ENCODE results near the gene ZNF609. TPM values are rescaled to one million over a fixed set of nuclear protein-coding genes. Genes with fewer than 3 reads are reported as not detected.

The ZNF609 gene
- total RNA-seq (2013; cell fraction: nucleolus; rRNA removed), result 96.4 and 97.4 TPM in 2 replicates
- total RNA-seq (2014; rRNA removed) (13.4 and 14.1 TPM in 2 replicates), total RNA-seq (2014; rRNA removed; fragmentation: Illumina TruSeq; extraction: Trizol) (15.5 and 16.2 TPM in 2 replicates), total RNA-seq (2021) (34.1 and 35.3 TPM in 2 replicates), polyA plus RNA-seq (2011; rRNA removed) (19.0 and 30.8 TPM in 2 replicates), polyA plus RNA-seq (2014; fragmentation: Illumina TruSeq; extraction: Trizol) (20.5 and 22.6 TPM in 2 replicates), polyA plus RNA-seq (2014; fragmentation: Nextera tagmentation; extraction: Ambion mirVana) (1 to 10 TPM; 5.1 to 7.4 TPM), polyA plus RNA-seq (2014; rRNA removed) (13.1 and 15.4 TPM in 2 replicates), polyA plus RNA-seq (2016; fragmentation: Nextera tagmentation; extraction: Ambion mirVana) (1 to 10 TPM; 7.0 to 7.7 TPM), polyA minus RNA-seq (2011; rRNA and poly(A)+ RNA removed) (32.6 and 115 TPM in 2 replicates), Bru-seq, nascent RNA (percentile 86 among the genes with signal in this experiment), BruChase-seq, experiment 1, labeled RNA remaining after a 6-hour chase (percentile 84 among the genes with signal in this experiment), BruChase-seq, experiment 2, labeled RNA remaining after a 2-hour chase (percentile 84 among the genes with signal in this experiment)
- 9.4 TPM for polyA plus RNA-seq (2011; ENCODE audit: low read depth)
- polyA plus RNA-seq (2011; cell fraction: cytosol; rRNA removed), result 13.4 and 18.3 TPM in 2 replicates
- 23.9 and 29.3 TPM in 2 replicates for polyA plus RNA-seq (2011; cell fraction: nucleus; rRNA removed)
- 13.6 and 15.9 TPM in 2 replicates for polyA plus RNA-seq (2012)
- polyA minus RNA-seq (2011; cell fraction: cytosol; rRNA and poly(A)+ RNA removed), result 12.2 and 13.2 TPM in 2 replicates
- polyA minus RNA-seq (2011; cell fraction: nucleus; rRNA and poly(A)+ RNA removed), result 18.5 and 29.1 TPM in 2 replicates
- long read RNA-seq, experiment 1, partial matches to known transcripts, result 0 of 1 reads
- long read RNA-seq, experiment 1, other reads (novel, unspliced or antisense), result 1 of 1 reads
- long read RNA-seq, experiment 2, partial matches to known transcripts, result 4 of 15 reads
- long read RNA-seq, experiment 2, other reads (novel, unspliced or antisense), result 11 of 15 reads

GRCh38 chr15:64460206-64460723 lies at the start of gene ZNF609:
Gene ZNF609 (plus strand): TSS chr15:64460578. CDS start chr15:64499420, 38,842 bp downstream.
- ChIA-PET SMC1A (ENCODE audit: uncharacterized antibody, unreplicated experiment) (interaction anchor here (0.6 to 3.8 kb wide), 21 partner anchors 9 to 219 kb away, joined by 3 to 24 read pairs (median 5); partner anchors contain the start of gene TRIP4), POLR2A (interaction anchor here (0.5 to 2.1 kb wide), 9 partner anchors 8 to 309 kb away, joined by 3 to 13 read pairs (median 4); partner anchors contain the start of genes SNX22 and TRIP4), CTCF (interaction anchor here (0.7 to 2.3 kb wide), 10 partner anchors 10 to 268 kb away, joined by 3 to 11 read pairs (median 4); no protein-coding TSS in a partner anchor), RAD21 (ENCODE audit: unreplicated experiment) (interaction anchor here (0.6 to 2.0 kb wide), 18 partner anchors 10 to 193 kb away, joined by 3 to 14 read pairs (median 4); partner anchors contain the start of gene TRIP4)
- whole genome bisulfite sequencing (ENCODE audit: insufficient coverage, insufficient replicate concordance, low lambda C conversion rate, missing lambda C conversion rate), result 1% methylated on average over 32 of the region's 45 CpGs
- in situ Hi-C loops (cut with MboI) (no loop called here), intact Hi-C loops (cut with micrococcal nuclease; ENCODE audit: unreplicated experiment) (loop anchor here (2.0 to 5.0 kb wide), 3 partner anchors 29 to 162 kb away; partner anchors contain the start of gene TRIP4)
- FAIRE-seq (no peak), ATAC-seq (peak; percentile 63), DNase-seq (ENCODE audit: low read depth, low spot score) (no peak)
- peak within 1 kb of the TSS; percentile 71 for H2AFZ ChIP-seq (ENCODE audit: control insufficient read depth, low read depth, low read length)
- H3K4me1 ChIP-seq (ENCODE audit: control insufficient read depth, insufficient read depth, low read length), result peaks cover 50% of the 10 kb centered on the region
- BruUV-seq (replicated peaks), result no TSS peak
- H4K20me1 ChIP-seq (ENCODE audit: control insufficient read depth, insufficient read depth), result no peaks in the 10 kb centered on the region
- no peaks in the 10 kb centered on the region for H3K27me3 ChIP-seq (replicated peaks in 1 of 2; ENCODE audit: control insufficient read depth in 2 of 2, insufficient read depth in 2 of 2, low read length in 1 of 2)
- H3K36me3 ChIP-seq (ENCODE audit: control insufficient read depth in 2 of 2, insufficient read depth in 2 of 2, low read length in 1 of 2), result no peaks in the 10 kb centered on the region; a peak in 1 of 4 replicates
- peak within 1 kb of the TSS; percentile 92 for H3K27ac ChIP-seq (ENCODE audit: control insufficient read depth, insufficient read depth)
- peak within 1 kb of the TSS; percentile 67 for H3K9ac ChIP-seq (ENCODE audit: control insufficient read depth, insufficient read depth, low read length)
- H3K9me3 ChIP-seq (replicated peaks; ENCODE audit: control insufficient read depth, insufficient read depth, low read length), result no peaks in the 10 kb centered on the region
- peak within 1 kb of the TSS; percentile 78 for H3K4me3 ChIP-seq
- H3K4me2 ChIP-seq (ENCODE audit: control insufficient read depth, insufficient read depth), result peak within 1 kb of the TSS; percentile 90
- peaks cover 52% of the 10 kb centered on the region for H3K79me2 ChIP-seq (ENCODE audit: control insufficient read depth, insufficient read depth, low read length)
- TF ChIP-seq TCF12 (IDR thresholded peaks at IDR 0.05; ENCODE audit: low read depth, low read length) (peak; percentile 61; the same call in 1 of the 2 replicates), BACH1 (IDR thresholded peaks at IDR 0.05; ENCODE audit: borderline replicate concordance) (peak; percentile 69; the same call in 1 of the 2 replicates), REST (IDR thresholded peaks at IDR 0.05; ENCODE audit: low read depth, low read length) (no peak), BHLHE40 (IDR thresholded peaks at IDR 0.05; ENCODE audit: borderline replicate concordance in 1 of 2, low read depth in 2 of 2, low read length in 1 of 2) (peak; percentile 54 to 65; a peak in 3 of 4 replicates), CHD4 (IDR thresholded peaks at IDR 0.05) (no peak), SMARCA5 (IDR thresholded peaks at IDR 0.05) (peak; percentile 91), CBX5 (IDR thresholded peaks at IDR 0.05; ENCODE audit: low read depth) (peak; percentile 60; the same call in 1 of the 2 replicates), YBX1 (IDR thresholded peaks at IDR 0.05) (no peak), ETV6 (conservative IDR thresholded peaks at IDR 0.05 in 1 of 2, IDR thresholded peaks at IDR 0.05 in 1 of 2; ENCODE audit: borderline replicate concordance in 1 of 2, low read depth in 1 of 2) (0 out of 4 replicates have a peak, but pooled peaks of 1 of the 2 experiments have one; percentile 46), ATF7 (IDR thresholded peaks at IDR 0.05; ENCODE audit: low read depth) (peak; percentile 68; the same call in 1 of the 2 replicates), RAD21 (IDR thresholded peaks at IDR 0.05; ENCODE audit: insufficient read depth, low read depth, low read length) (peak; percentile 27; the same call in 1 of the 2 replicates), IKZF1 (conservative IDR thresholded peaks at IDR 0.05) (peak; percentile 96), HSF1 (IDR thresholded peaks at IDR 0.05; ENCODE audit: low read depth, low read length) (peak; percentile 32; the same call in 1 of the 2 replicates), HDAC6 (IDR thresholded peaks at IDR 0.05; ENCODE audit: unreplicated experiment) (no peak)
